ENCODE measurements around the gene DGKE.

Gene DGKE

GRCh38 chr17:56831369-56832095 lies 2.4 kb upstream of the DGKE start:
- TF ChIP-seq TAF1 (IDR thresholded peaks at IDR 0.05; ENCODE audit: borderline replicate concordance, insufficient read depth, low read length) (no peak), SIN3A (IDR thresholded peaks at IDR 0.05; ENCODE audit: borderline replicate concordance, insufficient read depth, low read length) (no peak), REST (IDR thresholded peaks at IDR 0.05; ENCODE audit: insufficient read depth in 1 of 2, low read depth in 2 of 2, low read length in 2 of 2) (no peak), POLR2AphosphoS5 (IDR thresholded peaks at IDR 0.05; ENCODE audit: low read depth, low read length) (no peak), FOXP2 (optimal IDR thresholded peaks at IDR 0.05; ENCODE audit: borderline replicate concordance, extremely low read depth, extremely low read length, insufficient read depth) (no peak)

GRCh38 chr17:56832446-56832845 lies 1.5 kb upstream of the DGKE start:
- TF ChIP-seq REST (IDR thresholded peaks at IDR 0.05; ENCODE audit: insufficient read depth in 1 of 2, low read depth in 2 of 2, low read length in 2 of 2) (no peak), POLR2AphosphoS5 (IDR thresholded peaks at IDR 0.05; ENCODE audit: low read depth, low read length) (no peak), FOXP2 (optimal IDR thresholded peaks at IDR 0.05; ENCODE audit: borderline replicate concordance, extremely low read depth, extremely low read length, insufficient read depth) (no peak), TAF1 (IDR thresholded peaks at IDR 0.05; ENCODE audit: borderline replicate concordance, insufficient read depth, low read length) (no peak), SIN3A (IDR thresholded peaks at IDR 0.05; ENCODE audit: borderline replicate concordance, insufficient read depth, low read length) (no peak)

- TF ChIP-seq REST (IDR thresholded peaks at IDR 0.05; ENCODE audit: insufficient read depth in 1 of 2, low read depth in 2 of 2, low read length in 2 of 2): no peak
- TF ChIP-seq POLR2AphosphoS5 (IDR thresholded peaks at IDR 0.05; ENCODE audit: low read depth, low read length): no peak
- TF ChIP-seq FOXP2 (optimal IDR thresholded peaks at IDR 0.05; ENCODE audit: borderline replicate concordance, extremely low read depth, extremely low read length, insufficient read depth): peak; percentile 14
- 0 out of 2 replicates have a peak, but pooled peaks have one; percentile 44 for TF ChIP-seq SIN3A (IDR thresholded peaks at IDR 0.05; ENCODE audit: borderline replicate concordance, insufficient read depth, low read length)
These were observed 718 bp upstream of the DGKE start for GRCh38 chr17:56833057-56833808.

GRCh38 chr17:56834380-56835263 lies 671 bp downstream of the DGKE start:
- TF ChIP-seq SIN3A (IDR thresholded peaks at IDR 0.05; ENCODE audit: borderline replicate concordance, insufficient read depth, low read length) (no peak), POLR2AphosphoS5 (IDR thresholded peaks at IDR 0.05; ENCODE audit: low read depth, low read length) (no peak), REST (IDR thresholded peaks at IDR 0.05; ENCODE audit: insufficient read depth in 1 of 2, low read depth in 2 of 2, low read length in 2 of 2) (no peak), TAF1 (IDR thresholded peaks at IDR 0.05; ENCODE audit: borderline replicate concordance, insufficient read depth, low read length) (no peak), FOXP2 (optimal IDR thresholded peaks at IDR 0.05; ENCODE audit: borderline replicate concordance, extremely low read depth, extremely low read length, insufficient read depth) (no peak)
